Esophagus squamous epithelium (tissue), 5 donors: ENCODE results near the gene EIF3B. TPM values are rescaled to one million over a fixed set of nuclear protein-coding genes. Genes with fewer than 3 reads are reported as not detected.

Source experiments
- DNase-seq: peaks from one replicate; lab custom pipeline; 2025; lab: John Stamatoyannopoulos, UW
- H3K27ac ChIP-seq, 4 donors: fragments of 200-600 bp; sonication (generic); one replicate each; pipeline ENCODE4 v1.5.1; 2016 to 2019; ENCODE audit warnings: mild to moderate bottlenecking in 1 of 4
- H3K27me3 ChIP-seq, 4 donors: fragments of 200-600 bp; sonication (generic); 1 replicate in 3 of 4; 2 replicates in 1 of 4; pipeline versions ENCODE4 v1.5.1 to v1.6.0; 2017 to 2021; ENCODE audit warnings: antibody characterized with exemption in 1 of 4
- H3K36me3 ChIP-seq, 3 donors: fragments of 200-600 bp; sonication (generic); one replicate each; pipeline ENCODE4 v1.5.1; 2016 to 2019
- H3K4me1 ChIP-seq, 3 donors: fragments of 200-600 bp; sonication (generic); one replicate each; pipeline ENCODE4 v1.5.1; 2017 to 2019
- H3K4me3 ChIP-seq, 4 donors: fragments of 200-600 bp; sonication (generic); 1 replicate in 3 of 4; 2 replicates in 1 of 4; pipeline ENCODE4 v1.5.1; 2016 to 2019; ENCODE audit warnings: mild to moderate bottlenecking in 2 of 4, moderate library complexity in 1 of 4
- H3K9me3 ChIP-seq, 3 donors: fragments of 200-600 bp; sonication (generic); one replicate each; pipeline ENCODE4 v1.5.1; 2016 to 2019
- CTCF ChIP-seq, 6 experiments: fragments of 450-650 bp in 4 of 6; fragments of 200-600 bp in 2 of 6; sonication (generic) in 2 of 6; IDR thresholded peaks; one replicate each; pipeline ENCODE4 v1.5.1; 2016 to 2019; ENCODE audit warnings: antibody characterized with exemption in 6 of 6, mild to moderate bottlenecking in 4 of 6, moderate library complexity in 4 of 6
- POLR2A ChIP-seq, 4 donors: fragments of 450-650 bp; IDR thresholded peaks; one replicate each; pipeline ENCODE4 v1.6.1; 2017; ENCODE audit warnings: antibody characterized with exemption in 4 of 4, mild to moderate bottlenecking in 4 of 4, moderate library complexity in 3 of 4
- WGBS, 2 donors: methylation state at CpG; one replicate each; pipeline ENCODE4 v1.1.5; 2018; 5-methylcytosine and 5-hydroxymethylcytosine counted together
- intact Hi-C: fragments of 100-400 bp; cut with DNase I; formaldehyde crosslinking; loops from one replicate; pipeline ENCODE4 v1.15.0; 2022
- total RNA-seq, 4 donors: library from RNA; depleted of rRNA; stranded (reverse); fragments of >200 nt; gene quantifications; one replicate each; pipeline ENCODE4 v1.1.0, GENCODE V29; 2016
- donor health status: DM: yes; HTN: yes; CAD: no.

EIF3B gene
- total RNA-seq, 4 donors from 2014 or later = 127 to 155 (median 136) TPM

- intact Hi-C loops = no loop called here
- Histone ChIP-seq H3K4me3 (no peak overlapping the region), H3K27ac (no peak overlapping the region), H3K9me3 (no peaks in the 10 kb centered on the region), H3K4me1 (no peaks in the 10 kb centered on the region), H3K27me3 (no peaks in the 10 kb centered on the region), H3K36me3 (peaks cover 60 to 100% (median 94%) of the 10 kb centered on the region in 3 donors)
- WGBS, 2 donors = 71 to 75% methylated on average over 12 to 13 of the region's 14 CpGs
- TF ChIP-seq CTCF (IDR thresholded peaks at IDR 0.05) (no peak), POLR2A (IDR thresholded peaks at IDR 0.05) (no peak)
- no peak for DNase-seq
These were observed 18.1 kb downstream of the EIF3B start for GRCh38 chr7:2372724-2373123.

GRCh38 chr7:2373124-2373556, 18.5 kb downstream of the EIF3B start:
- Histone ChIP-seq H3K4me1 (no peaks in the 10 kb centered on the region), H3K27ac (no peak overlapping the region), H3K9me3 (no peaks in the 10 kb centered on the region), H3K36me3 (peaks cover 60 to 97% (median 92%) of the 10 kb centered on the region in 3 donors), H3K27me3 (no peaks in the 10 kb centered on the region), H3K4me3 (no peak overlapping the region)
- TF ChIP-seq POLR2A (IDR thresholded peaks at IDR 0.05) = no peak
- peak in 1 of 6 experiments; percentile 8 for TF ChIP-seq CTCF (IDR thresholded peaks at IDR 0.05)
- no peak for DNase-seq
- WGBS, 2 donors = 87 to 93% methylated on average over 5 to 6 of the region's 14 CpGs
- intact Hi-C loops = no loop called here

GRCh38 chr7:2373646-2374045, 19.0 kb downstream of the EIF3B start:
- Histone ChIP-seq H3K4me1 (no peaks in the 10 kb centered on the region), H3K27me3 (no peaks in the 10 kb centered on the region), H3K4me3 (no peak overlapping the region), H3K9me3 (no peaks in the 10 kb centered on the region), H3K27ac (no peak overlapping the region), H3K36me3 (peaks cover 61 to 97% (median 92%) of the 10 kb centered on the region in 3 donors)
- intact Hi-C loops = no loop called here
- WGBS, 2 donors = 85% methylated on average over 3 to 6 of the region's 7 CpGs
- TF ChIP-seq POLR2A (IDR thresholded peaks at IDR 0.05) = no peak
- TF ChIP-seq CTCF (IDR thresholded peaks at IDR 0.05) = no peak
- no peak for DNase-seq

- peaks cover 69 to 97% (median 92%) of the 10 kb centered on the region in 3 donors for H3K36me3 ChIP-seq
- WGBS, 2 donors = 93 to 99% methylated on average over 3 to 16 of the region's 18 CpGs
These were observed 19.8 kb downstream of the EIF3B start for GRCh38 chr7:2374401-2374800.

More at GRCh38 chr7:2374401-2374800, 19.8 kb downstream of the EIF3B start:
- no peak for DNase-seq
- no peak overlapping the region for H3K27ac ChIP-seq
- H3K4me3 ChIP-seq = no peak overlapping the region
- TF ChIP-seq CTCF (IDR thresholded peaks at IDR 0.05) (no peak), POLR2A (IDR thresholded peaks at IDR 0.05) (no peak)
- H3K9me3 ChIP-seq = no peaks in the 10 kb centered on the region
- H3K27me3 ChIP-seq = no peaks in the 10 kb centered on the region
- no peaks in the 10 kb centered on the region for H3K4me1 ChIP-seq
- intact Hi-C loops = no loop called here
